Activated CD8-positive, alpha-beta T cell treated with anti-CD3 and anti-CD28 coated beads, Interleukin-2, amount 10 ng/mL, durations not matched to agents 7 days and 5 days (primary cell): ENCODE measurements around the gene ASCC1. TPM values are rescaled to one million over a fixed set of nuclear protein-coding genes. Genes with fewer than 3 reads are reported as not detected.
"Not testable (repeated sequence)": the region's sequence is repeated elsewhere in the genome, so short reads cannot be mapped to it uniquely, and the experiment has no call there.

Experiments
- ATAC-seq: fragments of 150-1000 bp; cut with Tn5 transposase; one replicate; pipeline ENCODE4 v1.10.0; 2021; ENCODE audit warnings: moderate library complexity
- CTCF ChIA-PET: fragments of 350-600 bp; sonication (Branson Sonifier 250); formaldehyde crosslinking; loops from one replicate; lab custom pipeline; 2021; ENCODE audit warnings: antibody characterized with exemption; lab: Charles Lee
- POLR2A ChIA-PET: fragments of 350-600 bp; sonication (Branson Sonifier 250); formaldehyde crosslinking; loops from one replicate; lab custom pipeline; 2021; ENCODE audit warnings: antibody characterized with exemption; lab: Charles Lee
- DNase-seq: peaks from one replicate; pipeline ENCODE4 v3.0.0-alpha.2; 2020
- H3K27ac Mint-ChIP-seq: one replicate; pipeline ENCODE4 v1.8.0; 2021; ENCODE audit warnings: mild to moderate bottlenecking, mixed read lengths
- H3K27me3 Mint-ChIP-seq: one replicate; pipeline ENCODE4 v1.8.0; 2021; ENCODE audit warnings: low read depth, mixed read lengths
- H3K36me3 Mint-ChIP-seq: one replicate; pipeline ENCODE4 v1.8.0; 2021; ENCODE audit warnings: low read depth, mixed read lengths
- H3K4me1 Mint-ChIP-seq: one replicate; pipeline ENCODE4 v1.8.0; 2021; ENCODE audit warnings: low read depth, mixed read lengths
- H3K4me3 Mint-ChIP-seq: one replicate; pipeline ENCODE4 v1.8.0; 2021; ENCODE audit warnings: mild to moderate bottlenecking, mixed read lengths
- H3K9me3 Mint-ChIP-seq: one replicate; pipeline ENCODE4 v1.8.0; 2022; ENCODE audit warnings: mixed read lengths; ENCODE audit not compliant: insufficient read depth
- total RNA-seq, 2 experiments: library from RNA; stranded (reverse); gene quantifications; one replicate each; pipeline ENCODE4 v1.2.3, GENCODE V29; 2021

ASCC1 gene
- total RNA-seq, 2 experiments from 2014 or later = 34.8 to 40.3 TPM

GRCh38 chr10:72257051-72257892, 41.2 kb upstream of the ASCC1 start:
- Mint-ChIP-seq H3K4me3 (no peak overlapping the region), H3K27ac (peak overlapping the region; percentile 54), H3K36me3 (peaks cover 3% of the 10 kb centered on the region), H3K9me3 (no peaks in the 10 kb centered on the region), H3K4me1 (peaks cover 78% of the 10 kb centered on the region), H3K27me3 (no peaks in the 10 kb centered on the region)
- CTCF ChIA-PET = interaction anchor here (1.0 to 4.8 kb wide), 4 partner anchors 16 to 80 kb away, joined by 3 to 28 read pairs (median 5); partner anchors contain the start of gene DDIT4
- DNase-seq (no peak), ATAC-seq (no peak)
- POLR2A ChIA-PET = interaction anchor here (1.1 to 1.2 kb wide), 2 partner anchors 16 to 39 kb away, joined by 3 to 4 read pairs; no protein-coding TSS in a partner anchor

DNA sequence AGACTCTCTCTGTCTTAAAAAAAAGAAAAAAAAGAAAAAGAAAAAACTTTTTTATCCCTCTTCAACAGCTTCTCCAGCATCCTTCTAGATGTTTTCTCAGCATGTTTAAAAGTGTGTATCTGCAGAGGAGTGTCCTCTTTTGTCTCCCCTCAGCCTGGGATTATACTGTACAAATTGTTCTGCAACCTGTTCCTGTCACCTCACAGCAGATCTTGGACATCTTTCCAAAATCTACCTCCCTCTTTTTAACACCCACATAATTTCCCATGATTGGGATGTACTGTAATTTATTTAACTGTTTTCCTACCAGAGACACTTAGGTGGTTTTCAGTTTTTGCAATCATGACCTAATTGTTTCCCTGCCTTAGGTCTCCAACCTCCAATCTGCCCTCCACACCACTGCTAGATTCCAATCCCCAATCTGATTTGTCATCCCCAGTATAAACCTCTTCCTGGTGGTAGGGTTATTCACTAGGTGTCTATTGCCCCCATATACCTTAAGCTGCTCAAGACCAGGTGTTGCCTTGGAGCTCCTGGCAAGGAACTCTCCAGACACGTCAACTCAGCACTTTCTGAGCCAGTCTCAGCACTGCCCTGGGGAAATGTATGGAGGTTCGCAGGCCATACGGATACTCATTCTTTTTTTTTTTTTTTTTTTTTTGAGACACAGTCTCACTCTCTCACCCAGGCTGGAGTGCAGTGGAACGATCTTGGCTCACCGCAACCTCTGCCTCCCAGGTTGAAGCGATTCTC, 40.1 kb upstream of the ASCC1 start:
- Mint-ChIP-seq H3K36me3 (peaks cover 3% of the 10 kb centered on the region), H3K9me3 (no peaks in the 10 kb centered on the region), H3K27me3 (no peaks in the 10 kb centered on the region), H3K4me3 (no peak overlapping the region), H3K4me1 (peaks cover 79% of the 10 kb centered on the region), H3K27ac (peak overlapping the region; percentile 66)
- CTCF ChIA-PET = interaction anchor here (1.0 to 4.3 kb wide), 7 partner anchors 9 to 148 kb away, joined by 3 to 33 read pairs (median 6); partner anchors contain the start of gene DDIT4
- DNase-seq = no peak
- POLR2A ChIA-PET = interaction anchor here (0.7 to 3.3 kb wide), 5 partner anchors 19 to 71 kb away, joined by 3 to 46 read pairs (median 5); partner anchors contain the start of gene DDIT4
- ATAC-seq = no peak

GRCh38 chr10:72254813-72255568, 38.9 kb upstream of the ASCC1 start:
- peak; percentile 79 for ATAC-seq
- Mint-ChIP-seq H3K36me3 (peaks cover 3% of the 10 kb centered on the region), H3K4me3 (peak overlapping the region; percentile 77), H3K4me1 (peaks cover 78% of the 10 kb centered on the region), H3K27me3 (no peaks in the 10 kb centered on the region), H3K9me3 (no peaks in the 10 kb centered on the region), H3K27ac (peak overlapping the region; percentile 95)
- peak; percentile 73 for DNase-seq
- ChIA-PET CTCF (interaction anchor here (0.6 to 4.3 kb wide), 14 partner anchors 8 to 147 kb away, joined by 3 to 33 read pairs (median 4); partner anchors contain the start of gene DDIT4), POLR2A (interaction anchor here (0.6 to 3.3 kb wide), 10 partner anchors 9 to 167 kb away, joined by 3 to 46 read pairs (median 4); partner anchors contain the start of genes DDIT4 and SPOCK2)

DNA sequence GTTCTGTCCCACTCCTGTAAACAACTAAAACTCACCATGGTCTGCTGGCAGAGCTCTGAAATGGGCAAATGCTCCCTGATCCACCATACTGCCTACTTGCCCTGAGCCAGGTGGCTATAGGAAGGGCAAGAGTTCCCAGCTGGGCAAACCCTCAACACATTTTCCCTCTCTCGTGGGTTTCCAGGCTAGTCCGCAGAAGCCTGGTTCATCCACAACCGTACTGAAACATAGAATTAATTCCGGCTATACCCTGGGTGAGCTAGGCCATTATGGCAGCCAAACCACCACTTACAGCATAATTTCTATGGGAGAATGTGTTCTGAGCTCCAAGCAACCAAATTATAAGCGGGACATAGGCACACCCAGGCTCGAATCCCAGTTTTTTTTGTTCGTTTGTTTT, 37.5 kb upstream of the ASCC1 start:
- no peaks in the 10 kb centered on the region for H3K9me3 Mint-ChIP-seq
- ChIA-PET CTCF (interaction anchor here (0.8 to 4.3 kb wide), 8 partner anchors 8 to 205 kb away, joined by 3 to 33 read pairs (median 6); partner anchors contain the start of gene DDIT4), POLR2A (interaction anchor here (1.2 to 3.3 kb wide), 3 partner anchors 21 to 69 kb away, joined by 3 to 46 read pairs (median 5); partner anchors contain the start of gene DDIT4)
- H3K4me3 Mint-ChIP-seq = no peak overlapping the region
- ATAC-seq (no peak), DNase-seq (no peak)
- H3K27me3 Mint-ChIP-seq = no peaks in the 10 kb centered on the region
- peak overlapping the region; percentile 16 for H3K27ac Mint-ChIP-seq
- H3K36me3 Mint-ChIP-seq = peaks cover 3% of the 10 kb centered on the region
- peaks cover 72% of the 10 kb centered on the region for H3K4me1 Mint-ChIP-seq

DNA sequence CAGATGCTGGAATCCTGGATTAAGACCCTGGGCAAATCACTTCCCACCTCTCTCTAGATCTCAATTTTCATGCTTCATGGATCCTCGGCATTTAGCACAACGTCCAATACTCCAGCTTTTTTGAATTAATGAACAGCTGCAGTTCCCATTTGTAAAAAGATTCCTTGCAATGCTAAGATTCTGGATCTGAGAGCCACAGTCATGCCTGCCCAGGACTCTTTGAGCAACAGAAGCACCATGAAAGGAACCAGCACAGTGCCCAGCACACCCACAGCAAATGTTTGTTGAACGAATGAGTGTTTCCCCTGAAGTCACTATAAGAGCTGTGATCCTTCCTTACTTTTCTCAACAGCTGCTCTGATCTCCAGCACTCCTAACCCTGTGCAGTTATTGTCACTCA, 36.9 kb upstream of the ASCC1 start:
- peak overlapping the region; percentile 16 for H3K27ac Mint-ChIP-seq
- POLR2A ChIA-PET = interaction anchor here (0.8 to 3.3 kb wide), 3 partner anchors 22 to 74 kb away, joined by 3 to 46 read pairs (median 4); partner anchors contain the start of gene DDIT4

GRCh38 chr10:72251635-72252034, 35.6 kb upstream of the ASCC1 start:
- peaks cover 80% of the 10 kb centered on the region for H3K4me1 Mint-ChIP-seq
- no peak overlapping the region for H3K27ac Mint-ChIP-seq
- H3K9me3 Mint-ChIP-seq = no peaks in the 10 kb centered on the region
- ATAC-seq = no peak
- H3K36me3 Mint-ChIP-seq = peaks cover 6% of the 10 kb centered on the region
- H3K4me3 Mint-ChIP-seq = no peak overlapping the region
- ChIA-PET POLR2A (no interaction called here), CTCF (interaction anchor here (1.4 to 2.1 kb wide), 3 partner anchors 10 to 203 kb away, joined by 3 to 8 read pairs (median 4); no protein-coding TSS in a partner anchor)
- H3K27me3 Mint-ChIP-seq = no peaks in the 10 kb centered on the region
- no peak for DNase-seq

More for the DNA sequence above, 36.9 kb upstream of the ASCC1 start:
- Mint-ChIP-seq H3K9me3 (no peaks in the 10 kb centered on the region), H3K36me3 (peaks cover 4% of the 10 kb centered on the region), H3K27me3 (no peaks in the 10 kb centered on the region), H3K4me1 (peaks cover 76% of the 10 kb centered on the region), H3K4me3 (no peak overlapping the region)
- ATAC-seq (no peak), DNase-seq (no peak)
- CTCF ChIA-PET = interaction anchor here (1.0 to 4.3 kb wide), 8 partner anchors 8 to 85 kb away, joined by 3 to 33 read pairs (median 6); partner anchors contain the start of gene DDIT4

DNA sequence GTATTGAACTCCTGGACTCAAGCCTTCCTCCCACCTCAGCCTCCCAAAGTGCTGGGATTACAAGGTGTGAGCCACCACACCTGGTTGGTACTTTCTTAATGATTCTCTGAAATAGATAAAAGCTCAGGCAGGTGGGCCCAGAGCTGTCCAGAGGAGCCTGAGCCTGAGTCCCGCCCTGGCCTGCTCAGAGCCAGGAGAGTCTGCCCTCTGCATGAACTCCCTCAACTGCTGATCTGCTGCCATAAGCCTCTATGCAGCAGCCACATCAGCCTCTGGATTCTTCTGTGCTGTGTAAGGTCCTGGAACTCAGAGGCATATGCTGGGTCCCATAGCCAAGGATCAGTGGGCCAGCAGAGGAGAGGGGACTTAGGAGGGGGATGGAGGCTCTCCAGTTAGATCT, 34.6 kb upstream of the ASCC1 start:
- Mint-ChIP-seq H3K9me3 (no peaks in the 10 kb centered on the region), H3K4me3 (peak overlapping the region; percentile 15), H3K27ac (peak overlapping the region; percentile 66), H3K4me1 (peaks cover 82% of the 10 kb centered on the region), H3K36me3 (peaks cover 3% of the 10 kb centered on the region), H3K27me3 (no peaks in the 10 kb centered on the region)
- CTCF ChIA-PET = interaction anchor here (0.9 to 2.1 kb wide), 2 partner anchors 10 to 202 kb away, joined by 3 to 4 read pairs; no protein-coding TSS in a partner anchor
- ATAC-seq (no peak), DNase-seq (no peak)
- POLR2A ChIA-PET = interaction anchor here (5.3 to 6.4 kb wide), 2 partner anchors 10 to 24 kb away, joined by 52 to 60 read pairs; partner anchors contain the start of gene DDIT4

DNA sequence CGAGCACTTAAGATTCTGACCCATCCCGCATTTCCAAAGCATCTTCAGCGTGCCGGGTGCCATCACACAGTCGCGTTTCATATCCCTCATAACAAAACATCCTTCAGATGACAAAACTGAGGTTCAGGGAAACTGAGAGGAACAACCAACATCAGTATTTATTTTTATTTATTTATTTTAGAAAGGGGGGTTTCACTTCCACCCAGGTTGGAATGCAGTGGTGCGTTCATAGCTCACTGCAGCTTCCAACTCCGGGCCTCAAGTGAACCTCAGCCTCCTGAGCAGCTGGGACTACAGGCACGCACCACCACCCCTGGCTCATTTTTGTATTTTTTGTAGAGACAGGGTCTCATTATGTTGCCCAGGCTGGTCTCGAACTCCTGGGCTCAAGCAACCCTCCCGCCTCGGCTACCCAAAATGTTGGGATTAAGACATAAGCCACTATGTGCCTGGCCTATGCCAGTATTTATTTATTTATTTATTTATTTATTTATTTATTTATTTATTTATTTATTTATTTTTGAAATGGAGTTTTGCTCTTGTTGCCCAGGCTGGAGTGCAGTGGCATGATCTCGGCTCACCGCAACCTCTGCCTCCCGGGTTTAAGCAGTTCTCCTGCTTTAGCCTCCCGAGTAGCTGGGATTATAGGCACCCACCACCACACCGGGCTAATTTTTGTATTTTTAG, 33.2 kb upstream of the ASCC1 start:
- not testable (repeated sequence) for H3K36me3 Mint-ChIP-seq, H3K27me3 Mint-ChIP-seq, ATAC-seq, DNase-seq, H3K9me3 Mint-ChIP-seq
- H3K4me1 Mint-ChIP-seq = peaks cover 82% of the 10 kb centered on the region
- ChIA-PET POLR2A (interaction anchor here (1.0 to 6.4 kb wide), 3 partner anchors 11 to 48 kb away, joined by 4 to 60 read pairs (median 52); partner anchors contain the start of gene DDIT4), CTCF (interaction anchor here (1.2 to 5.3 kb wide), 3 partner anchors 11 to 201 kb away, joined by 3 to 35 read pairs (median 3); no protein-coding TSS in a partner anchor)
- peak overlapping the region; percentile 80 for H3K4me3 Mint-ChIP-seq
- H3K27ac Mint-ChIP-seq = peak overlapping the region; percentile 95

DNA sequence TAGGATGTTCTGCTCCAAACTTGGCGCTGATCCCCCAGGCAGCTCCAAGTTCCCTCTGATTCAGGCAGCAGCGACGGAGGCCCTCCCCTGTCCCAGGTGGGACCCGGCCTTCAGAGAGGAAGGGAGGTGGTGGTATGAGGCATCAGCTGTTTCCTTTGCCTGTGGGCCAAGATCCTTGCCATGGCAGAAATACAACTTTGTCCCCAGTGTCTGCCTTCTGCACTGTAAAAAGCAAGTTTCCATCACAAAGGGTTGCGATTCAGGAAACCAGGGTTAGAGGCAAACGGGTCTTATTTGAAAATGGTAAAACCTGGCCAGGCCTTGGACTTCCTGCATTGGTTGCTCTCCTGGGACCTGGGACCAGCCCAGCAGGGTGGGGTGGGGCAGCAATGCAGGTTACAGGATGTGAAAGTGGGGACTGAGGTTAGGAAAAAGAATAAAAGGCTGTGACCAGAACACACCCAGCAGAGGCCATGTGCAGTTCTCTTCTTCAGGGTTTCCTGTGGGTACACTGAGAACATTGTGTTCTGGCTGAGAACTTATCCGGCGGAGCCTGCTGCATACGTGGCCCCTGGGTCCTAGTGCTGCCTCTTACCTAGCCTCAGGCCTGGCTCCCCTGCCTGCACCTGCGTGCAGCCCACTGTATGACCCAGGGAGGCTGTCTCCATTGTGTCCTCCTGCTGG, 32.5 kb upstream of the ASCC1 start:
- H3K4me1 Mint-ChIP-seq = peaks cover 85% of the 10 kb centered on the region

More for the DNA sequence above, 32.5 kb upstream of the ASCC1 start:
- peaks cover 3% of the 10 kb centered on the region for H3K36me3 Mint-ChIP-seq
- ATAC-seq (peak; percentile 88), DNase-seq (peak; percentile 91)
- ChIA-PET CTCF (interaction anchor here (0.7 to 5.3 kb wide), 24 partner anchors 10 to 200 kb away, joined by 3 to 35 read pairs (median 5); partner anchors contain the start of gene DDIT4), POLR2A (interaction anchor here (0.9 to 6.4 kb wide), 15 partner anchors 12 to 175 kb away, joined by 3 to 60 read pairs (median 5); partner anchors contain the start of genes ANAPC16, ASCC1 and DDIT4)
- peak overlapping the region; percentile 80 for H3K4me3 Mint-ChIP-seq
- no peaks in the 10 kb centered on the region for H3K27me3 Mint-ChIP-seq
- H3K9me3 Mint-ChIP-seq = no peaks in the 10 kb centered on the region
- peak overlapping the region; percentile 95 for H3K27ac Mint-ChIP-seq
